ENCODE measurements around the gene MAPK8IP1.
"Not testable (repeated sequence)": the region's sequence is repeated elsewhere in the genome, so short reads cannot be mapped to it uniquely, and the experiment has no call there.

The MAPK8IP1 gene

GRCh38 chr11:45885274-45885920 is at the start of gene MAPK8IP1:
Gene MAPK8IP1, plus strand, starts transcription at chr11:45885651. Its CDS starts 170 bp downstream, at chr11:45885821.
- no peaks in the 10 kb centered on the region for H3K27me3 ChIP-seq (ENCODE audit: control insufficient read depth, insufficient read depth, low read length)
- H3K36me3 ChIP-seq (ENCODE audit: control insufficient read depth, insufficient read depth, low read length) = peaks cover 10% of the 10 kb centered on the region
- H3K9ac ChIP-seq (ENCODE audit: low read depth, low read length) = peak within 1 kb of the TSS; percentile 47
- H3K4me3 ChIP-seq (ENCODE audit: low read depth, low read length) = peak within 1 kb of the TSS; percentile 72
- H3K9me3 ChIP-seq (ENCODE audit: control insufficient read depth, insufficient read depth, low read length) = no peaks in the 10 kb centered on the region
- no peaks in the 10 kb centered on the region for H3K4me1 ChIP-seq (ENCODE audit: control insufficient read depth, insufficient read depth, low read length)

DNA sequence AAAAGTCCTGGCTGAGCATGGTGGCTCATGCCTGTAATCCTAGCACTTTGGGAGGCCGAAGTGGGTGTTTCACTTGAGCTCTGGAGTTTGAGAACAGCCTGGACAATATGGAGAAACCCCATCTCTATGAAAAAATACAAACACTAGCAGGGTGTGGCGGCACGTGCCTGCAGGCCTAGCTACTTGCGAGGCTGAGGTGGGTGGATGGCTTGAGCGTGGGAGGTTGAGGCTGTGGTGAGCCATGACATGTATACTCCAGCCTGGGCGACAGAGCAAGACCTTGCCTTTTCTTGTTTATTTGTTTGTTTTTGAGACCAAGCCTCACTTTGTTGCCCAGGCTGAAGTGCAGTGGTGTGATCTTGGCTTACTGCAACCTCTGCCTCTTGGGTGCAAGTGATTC is 46.2 kb upstream of the MAPK8IP1 start:
- Histone ChIP-seq H3K36me3 (ENCODE audit: control insufficient read depth, insufficient read depth, low read length) (no peaks in the 10 kb centered on the region), H3K9me3 (ENCODE audit: control insufficient read depth, insufficient read depth, low read length) (no peaks in the 10 kb centered on the region), H3K27me3 (ENCODE audit: control insufficient read depth, insufficient read depth, low read length) (peaks cover 6% of the 10 kb centered on the region), H3K9ac (ENCODE audit: low read depth, low read length) (no peak overlapping the region), H3K4me3 (ENCODE audit: low read depth, low read length) (no peak overlapping the region), H3K4me1 (ENCODE audit: control insufficient read depth, insufficient read depth, low read length) (no peaks in the 10 kb centered on the region)

- peaks cover 11% of the 10 kb centered on the region for H3K27me3 ChIP-seq (ENCODE audit: control insufficient read depth, insufficient read depth, low read length)
- H3K4me1 ChIP-seq (ENCODE audit: control insufficient read depth, insufficient read depth, low read length); H3K4me3 ChIP-seq (ENCODE audit: low read depth, low read length); H3K9me3 ChIP-seq (ENCODE audit: control insufficient read depth, insufficient read depth, low read length); H3K9ac ChIP-seq (ENCODE audit: low read depth, low read length); H3K36me3 ChIP-seq (ENCODE audit: control insufficient read depth, insufficient read depth, low read length): not testable (repeated sequence)
Observed at GRCh38 chr11:45840251-45840650, 45.2 kb upstream of the MAPK8IP1 start.

- no peaks in the 10 kb centered on the region for H3K36me3 ChIP-seq (ENCODE audit: control insufficient read depth, insufficient read depth, low read length)
- H3K4me1 ChIP-seq (ENCODE audit: control insufficient read depth, insufficient read depth, low read length) = peaks cover 3% of the 10 kb centered on the region
- H3K9me3 ChIP-seq (ENCODE audit: control insufficient read depth, insufficient read depth, low read length) = no peaks in the 10 kb centered on the region
- no peak overlapping the region for H3K9ac ChIP-seq (ENCODE audit: low read depth, low read length)
- peaks cover 31% of the 10 kb centered on the region for H3K27me3 ChIP-seq (ENCODE audit: control insufficient read depth, insufficient read depth, low read length)
- H3K4me3 ChIP-seq (ENCODE audit: low read depth, low read length) = no peak overlapping the region
Observed at GRCh38 chr11:45843158-45843924, 42.1 kb upstream of the MAPK8IP1 start.

GRCh38 chr11:45844822-45845578 is 40.5 kb upstream of the MAPK8IP1 start:
- Histone ChIP-seq H3K36me3 (ENCODE audit: control insufficient read depth, insufficient read depth, low read length) (no peaks in the 10 kb centered on the region), H3K9ac (ENCODE audit: low read depth, low read length) (no peak overlapping the region), H3K4me3 (ENCODE audit: low read depth, low read length) (no peak overlapping the region), H3K9me3 (ENCODE audit: control insufficient read depth, insufficient read depth, low read length) (no peaks in the 10 kb centered on the region), H3K27me3 (ENCODE audit: control insufficient read depth, insufficient read depth, low read length) (peaks cover 35% of the 10 kb centered on the region), H3K4me1 (ENCODE audit: control insufficient read depth, insufficient read depth, low read length) (peaks cover 5% of the 10 kb centered on the region)

- peaks cover 35% of the 10 kb centered on the region for H3K27me3 ChIP-seq (ENCODE audit: control insufficient read depth, insufficient read depth, low read length)
- H3K4me1 ChIP-seq (ENCODE audit: control insufficient read depth, insufficient read depth, low read length) = peaks cover 5% of the 10 kb centered on the region
- no peak overlapping the region for H3K4me3 ChIP-seq (ENCODE audit: low read depth, low read length)
- no peak overlapping the region for H3K9ac ChIP-seq (ENCODE audit: low read depth, low read length)
- no peaks in the 10 kb centered on the region for H3K9me3 ChIP-seq (ENCODE audit: control insufficient read depth, insufficient read depth, low read length)
- no peaks in the 10 kb centered on the region for H3K36me3 ChIP-seq (ENCODE audit: control insufficient read depth, insufficient read depth, low read length)
Observed at GRCh38 chr11:45846174-45846675, 39.2 kb upstream of the MAPK8IP1 start.

GRCh38 chr11:45846974-45847910 is 38.2 kb upstream of the MAPK8IP1 start, which contains the start of gene CRY2:
Gene CRY2, plus strand, starts transcription at chr11:45847475. Its CDS starts 16 bp downstream, at chr11:45847491.
- H3K9me3 ChIP-seq (ENCODE audit: control insufficient read depth, insufficient read depth, low read length) = no peaks in the 10 kb centered on the region
- H3K9ac ChIP-seq (ENCODE audit: low read depth, low read length) = peak within 1 kb of the TSS; percentile 71
- H3K36me3 ChIP-seq (ENCODE audit: control insufficient read depth, insufficient read depth, low read length) = no peaks in the 10 kb centered on the region
- H3K27me3 ChIP-seq (ENCODE audit: control insufficient read depth, insufficient read depth, low read length) = peaks cover 35% of the 10 kb centered on the region
- peaks cover 11% of the 10 kb centered on the region for H3K4me1 ChIP-seq (ENCODE audit: control insufficient read depth, insufficient read depth, low read length)
- H3K4me3 ChIP-seq (ENCODE audit: low read depth, low read length) = peak within 1 kb of the TSS; percentile 93

DNA sequence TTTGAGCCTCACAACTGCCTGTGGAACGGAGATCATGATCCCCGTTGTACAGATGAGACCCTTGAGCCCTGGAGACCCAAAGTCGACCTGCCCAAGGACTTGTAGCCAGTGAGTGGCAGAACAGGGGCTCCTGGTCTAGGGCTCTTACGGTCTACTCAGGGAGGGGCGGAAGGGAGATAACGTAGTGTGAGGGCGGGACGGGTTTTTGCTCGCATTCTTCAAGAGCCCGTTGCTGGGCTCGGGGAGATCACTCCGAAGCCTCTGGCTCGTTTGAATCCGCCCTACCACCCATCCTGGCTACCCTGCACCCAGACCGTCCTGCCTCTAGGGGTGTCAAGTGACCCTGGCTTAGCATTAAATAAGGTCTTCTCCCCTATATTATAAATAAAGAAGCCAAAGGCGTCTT is 37.5 kb upstream of the MAPK8IP1 start:
- no peaks in the 10 kb centered on the region for H3K36me3 ChIP-seq (ENCODE audit: control insufficient read depth, insufficient read depth, low read length)
- peaks cover 13% of the 10 kb centered on the region for H3K4me1 ChIP-seq (ENCODE audit: control insufficient read depth, insufficient read depth, low read length)
- peaks cover 33% of the 10 kb centered on the region for H3K27me3 ChIP-seq (ENCODE audit: control insufficient read depth, insufficient read depth, low read length)
- no peaks in the 10 kb centered on the region for H3K9me3 ChIP-seq (ENCODE audit: control insufficient read depth, insufficient read depth, low read length)
- H3K9ac ChIP-seq (ENCODE audit: low read depth, low read length) = peak overlapping the region; percentile 71
- peak overlapping the region; percentile 93 for H3K4me3 ChIP-seq (ENCODE audit: low read depth, low read length)

- peaks cover 16% of the 10 kb centered on the region for H3K4me1 ChIP-seq (ENCODE audit: control insufficient read depth, insufficient read depth, low read length)
Observed at GRCh38 chr11:45848654-45849081, 36.8 kb upstream of the MAPK8IP1 start.

GRCh38 chr11:45850446-45850845 is 35.0 kb upstream of the MAPK8IP1 start:
- Histone ChIP-seq H3K27me3 (ENCODE audit: control insufficient read depth, insufficient read depth, low read length) (peaks cover 22% of the 10 kb centered on the region), H3K9me3 (ENCODE audit: control insufficient read depth, insufficient read depth, low read length) (no peaks in the 10 kb centered on the region), H3K4me3 (ENCODE audit: low read depth, low read length) (no peak overlapping the region), H3K4me1 (ENCODE audit: control insufficient read depth, insufficient read depth, low read length) (peaks cover 26% of the 10 kb centered on the region), H3K9ac (ENCODE audit: low read depth, low read length) (no peak overlapping the region), H3K36me3 (ENCODE audit: control insufficient read depth, insufficient read depth, low read length) (no peaks in the 10 kb centered on the region)

More at GRCh38 chr11:45848654-45849081, 36.8 kb upstream of the MAPK8IP1 start:
- Histone ChIP-seq H3K9ac (ENCODE audit: low read depth, low read length) (no peak overlapping the region), H3K27me3 (ENCODE audit: control insufficient read depth, insufficient read depth, low read length) (peaks cover 29% of the 10 kb centered on the region), H3K4me3 (ENCODE audit: low read depth, low read length) (peak overlapping the region; percentile 93), H3K36me3 (ENCODE audit: control insufficient read depth, insufficient read depth, low read length) (no peaks in the 10 kb centered on the region), H3K9me3 (ENCODE audit: control insufficient read depth, insufficient read depth, low read length) (no peaks in the 10 kb centered on the region)

Measured in iPS-15b (cell line).